H7 (cell line): ENCODE data around the gene EFCAB6. TPM values are rescaled to one million over a fixed set of nuclear protein-coding genes. Genes with fewer than 3 reads are reported as not detected.

Experiments
- DNase-seq: peaks from one replicate; pipeline ENCODE4 v3.0.0; 2012
- H3K27me3 ChIP-seq: 2 replicates; pipeline ENCODE4 v1.6.0; 2011; ENCODE audit warnings: mild to moderate bottlenecking, low read length; ENCODE audit not compliant: control insufficient read depth, insufficient read depth
- H3K36me3 ChIP-seq: replicated peaks from 2 replicates; pipeline ENCODE4 v1.5.1; 2011; ENCODE audit warnings: low read length; ENCODE audit not compliant: control insufficient read depth, insufficient read depth
- H3K4me3 ChIP-seq: 2 replicates; pipeline ENCODE4 v1.5.1; 2011; ENCODE audit warnings: low read depth, mild to moderate bottlenecking, control low read depth, low read length, moderate library complexity; ENCODE audit not compliant: insufficient read depth
- total RNA-seq: library from RNA; depleted of rRNA; stranded (reverse); fragments of >200 nt; shearing (Covaris generic); gene quantifications from 2 replicates; pipeline ENCODE4 v1.2.3, GENCODE V29; 2014

Gene EFCAB6
- total RNA-seq, 1 experiment from 2014 or later = 0.31 TPM

GRCh38 chr22:43563571-43563970, 248.5 kb downstream of the EFCAB6 start:
- Histone ChIP-seq H3K27me3 (no peaks in the 10 kb centered on the region), H3K36me3 (no peaks in the 10 kb centered on the region), H3K4me3 (no peak overlapping the region)
- DNase-seq = peak; percentile 38

- no peak overlapping the region for H3K4me3 ChIP-seq
- H3K36me3 ChIP-seq = no peaks in the 10 kb centered on the region
- DNase-seq = peak; percentile 72
- H3K27me3 ChIP-seq = no peaks in the 10 kb centered on the region
These were observed 249.3 kb downstream of the EFCAB6 start for GRCh38 chr22:43562843-43563242.

GRCh38 chr22:43561415-43562178, 250.5 kb downstream of the EFCAB6 start:
- Histone ChIP-seq H3K27me3 (no peaks in the 10 kb centered on the region), H3K36me3 (no peaks in the 10 kb centered on the region), H3K4me3 (no peak overlapping the region)
- DNase-seq = peak; percentile 61

DNA sequence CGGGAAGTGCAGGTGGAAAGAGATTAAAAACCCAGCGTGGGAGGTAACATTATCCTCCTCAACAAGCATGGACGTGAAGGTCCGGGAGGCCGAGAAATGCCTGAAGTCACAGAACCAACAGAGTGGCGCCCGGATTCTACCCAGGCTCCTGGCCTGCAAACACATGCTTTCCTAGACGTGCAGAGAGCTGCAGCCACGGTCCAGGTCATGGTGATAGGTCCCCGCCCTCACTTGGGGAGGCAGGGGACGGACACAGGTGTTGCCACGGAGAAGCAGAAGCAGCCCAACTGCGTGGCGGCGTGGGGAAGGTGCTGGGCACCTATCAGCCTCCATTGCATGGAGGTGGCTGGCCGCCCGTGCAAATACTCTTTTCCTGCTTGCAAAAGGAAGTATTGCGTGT, 251.5 kb downstream of the EFCAB6 start:
- DNase-seq = peak; percentile 31
- Histone ChIP-seq H3K4me3 (no peak overlapping the region), H3K36me3 (no peaks in the 10 kb centered on the region), H3K27me3 (no peaks in the 10 kb centered on the region)

DNA sequence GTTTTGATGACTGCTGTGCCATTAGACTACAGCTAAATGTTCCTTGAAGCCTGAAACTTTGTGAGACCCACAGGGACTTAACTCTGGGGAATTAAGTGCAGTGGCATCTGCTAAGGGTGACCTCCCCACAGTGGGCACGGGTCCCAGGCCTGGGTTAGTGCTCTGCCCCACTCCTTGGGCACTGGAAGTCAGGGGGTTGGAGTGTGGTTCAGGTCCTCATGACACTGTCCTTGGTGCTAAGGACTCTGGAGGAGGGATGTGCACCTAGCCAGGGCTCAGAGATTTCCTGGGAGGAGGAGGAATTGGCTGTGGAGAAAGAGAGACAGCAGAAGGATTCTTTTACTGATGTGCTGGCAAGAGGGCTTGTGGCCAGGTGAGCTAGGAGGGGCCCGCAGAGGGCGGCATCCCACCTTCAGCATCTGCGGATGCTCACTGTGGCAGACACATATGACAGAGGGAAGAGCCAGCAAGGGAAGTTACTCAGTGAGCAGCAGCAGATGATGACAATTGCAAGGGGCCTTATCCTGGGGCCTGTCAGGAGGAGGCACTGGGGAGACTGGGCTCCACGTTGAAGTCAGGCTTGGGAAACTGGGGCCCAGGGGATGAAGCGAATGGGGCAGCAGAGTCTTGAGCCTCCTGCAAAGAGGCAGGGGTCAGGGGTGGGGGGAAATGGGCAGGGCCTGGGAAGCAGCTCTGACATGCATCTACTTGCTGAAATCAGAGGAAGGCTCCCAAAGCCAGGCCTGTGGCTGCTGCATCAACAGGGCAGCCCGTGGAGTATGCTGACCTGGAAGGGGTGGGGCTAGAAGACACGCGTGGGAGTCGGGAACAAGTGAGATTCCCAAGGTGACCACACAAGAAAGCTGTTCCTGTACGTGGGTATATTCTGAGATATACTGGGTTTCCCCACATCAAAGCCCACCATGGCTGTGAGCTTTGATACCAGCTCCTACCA, 256.3 kb downstream of the EFCAB6 start:
- Histone ChIP-seq H3K4me3 (no peak overlapping the region), H3K36me3 (no peaks in the 10 kb centered on the region)
- DNase-seq = peak; percentile 25

DNA sequence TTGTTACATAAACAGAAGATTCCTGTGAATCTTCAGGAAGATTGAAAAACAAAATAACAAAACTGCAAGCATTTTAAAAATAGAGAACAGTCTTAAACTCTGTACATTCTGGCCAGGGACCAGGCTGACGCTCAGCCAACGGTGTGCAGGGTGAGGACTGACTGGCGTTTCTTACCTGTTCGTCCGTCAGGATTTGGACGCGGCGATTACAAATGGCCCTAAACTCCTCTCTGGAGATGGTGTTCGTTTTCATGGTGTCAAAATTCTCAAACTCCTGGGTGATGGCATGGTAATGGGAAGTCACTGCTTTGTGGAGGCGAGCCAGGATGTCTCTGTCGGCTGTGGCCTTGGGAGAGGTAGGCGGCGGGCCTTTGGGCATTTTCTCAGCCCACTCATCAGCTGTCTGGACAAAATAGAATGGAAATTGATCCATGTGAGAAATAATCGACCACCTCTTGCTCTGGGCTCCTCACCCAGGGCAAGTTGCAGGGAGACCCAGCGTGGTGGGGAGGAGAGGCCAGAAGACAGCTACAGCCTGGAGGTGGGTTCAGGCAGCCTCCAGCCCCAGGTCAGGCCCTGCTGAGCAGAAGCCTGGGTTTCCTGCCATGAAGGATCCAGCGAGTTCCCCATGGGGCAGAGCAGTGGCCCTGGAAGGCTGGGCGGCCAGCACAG, 257.3 kb downstream of the EFCAB6 start:
- Histone ChIP-seq H3K27me3 (no peaks in the 10 kb centered on the region), H3K4me3 (no peak overlapping the region), H3K36me3 (no peaks in the 10 kb centered on the region)
- peak; percentile 17 for DNase-seq

More for the DNA sequence above, 256.3 kb downstream of the EFCAB6 start:
- H3K27me3 ChIP-seq = no peaks in the 10 kb centered on the region

GRCh38 chr22:43554259-43554636, 257.9 kb downstream of the EFCAB6 start:
- H3K4me3 ChIP-seq = no peak overlapping the region
- no peaks in the 10 kb centered on the region for H3K36me3 ChIP-seq
- H3K27me3 ChIP-seq = no peaks in the 10 kb centered on the region
- no peak for DNase-seq

GRCh38 chr22:43553451-43554258, 258.4 kb downstream of the EFCAB6 start:
- no peaks in the 10 kb centered on the region for H3K27me3 ChIP-seq
- H3K36me3 ChIP-seq = no peaks in the 10 kb centered on the region
- DNase-seq = no peak
- no peak overlapping the region for H3K4me3 ChIP-seq

DNA sequence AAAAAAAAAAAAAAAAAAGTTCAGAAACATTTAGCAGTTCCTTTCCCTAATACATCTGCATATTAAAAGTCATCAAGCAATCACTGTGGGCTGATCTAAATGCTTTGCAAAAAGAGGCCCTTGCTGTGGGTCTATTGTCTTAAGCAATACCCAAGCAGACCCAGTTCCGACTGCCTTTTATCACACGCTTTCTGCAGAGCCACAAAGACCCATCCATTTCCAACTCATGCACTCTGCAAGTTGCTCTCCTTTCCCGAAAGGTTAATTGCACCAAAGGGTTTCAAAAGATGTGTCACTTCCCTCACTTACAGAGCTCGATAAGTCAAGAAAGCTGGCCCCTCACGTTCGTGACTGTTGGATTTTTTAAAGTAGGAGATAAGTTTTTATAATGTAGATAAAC, 261.4 kb downstream of the EFCAB6 start:
- DNase-seq = no peak
- H3K4me3 ChIP-seq = no peak overlapping the region
- H3K27me3 ChIP-seq = no peaks in the 10 kb centered on the region
- no peaks in the 10 kb centered on the region for H3K36me3 ChIP-seq

GRCh38 chr22:43550024-43550620, 262.0 kb downstream of the EFCAB6 start:
- no peaks in the 10 kb centered on the region for H3K27me3 ChIP-seq
- H3K36me3 ChIP-seq = no peaks in the 10 kb centered on the region
- H3K4me3 ChIP-seq = no peak overlapping the region
- no peak for DNase-seq

GRCh38 chr22:43546186-43546585, 265.9 kb downstream of the EFCAB6 start:
- Histone ChIP-seq H3K4me3 (no peak overlapping the region), H3K36me3 (no peaks in the 10 kb centered on the region), H3K27me3 (no peaks in the 10 kb centered on the region)
- no peak for DNase-seq

GRCh38 chr22:43544289-43544673, 267.8 kb downstream of the EFCAB6 start:
- H3K4me3 ChIP-seq = no peak overlapping the region
- H3K36me3 ChIP-seq = no peaks in the 10 kb centered on the region
- DNase-seq = no peak

GRCh38 chr22:43543522-43544288, 268.4 kb downstream of the EFCAB6 start:
- no peak for DNase-seq
- no peak overlapping the region for H3K4me3 ChIP-seq
- no peaks in the 10 kb centered on the region for H3K36me3 ChIP-seq
- no peaks in the 10 kb centered on the region for H3K27me3 ChIP-seq

More at GRCh38 chr22:43544289-43544673, 267.8 kb downstream of the EFCAB6 start:
- H3K27me3 ChIP-seq = no peaks in the 10 kb centered on the region
